Measurements from ENCODE around the gene DNHD1. TPM values are rescaled to one million over a fixed set of nuclear protein-coding genes. Genes with fewer than 3 reads are reported as not detected.

DNHD1 gene
- total RNA-seq, 1 experiment from 2014 or later: 13.9 TPM

DNA sequence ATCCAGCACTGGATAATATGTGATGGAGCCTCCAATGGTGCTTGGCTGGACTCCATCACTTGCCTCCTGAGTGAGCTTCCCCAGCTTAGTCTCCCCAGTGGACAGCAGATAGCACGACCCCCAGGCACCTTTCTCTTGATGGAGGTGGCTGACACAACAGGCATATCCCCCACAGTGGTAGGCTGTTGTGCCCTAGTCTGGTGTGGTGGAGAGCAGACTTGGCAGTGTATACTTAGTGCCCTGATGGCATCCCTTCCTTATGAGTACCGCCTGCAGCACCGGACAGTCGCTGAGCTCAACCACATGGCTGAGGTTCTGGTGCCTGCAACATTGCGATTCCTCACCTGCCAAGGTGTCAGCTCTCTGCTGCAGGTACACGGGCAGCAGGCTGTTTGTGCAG lies 50.1 kb downstream of the DNHD1 start:
- CTCF ChIA-PET: no interaction called here

DNA sequence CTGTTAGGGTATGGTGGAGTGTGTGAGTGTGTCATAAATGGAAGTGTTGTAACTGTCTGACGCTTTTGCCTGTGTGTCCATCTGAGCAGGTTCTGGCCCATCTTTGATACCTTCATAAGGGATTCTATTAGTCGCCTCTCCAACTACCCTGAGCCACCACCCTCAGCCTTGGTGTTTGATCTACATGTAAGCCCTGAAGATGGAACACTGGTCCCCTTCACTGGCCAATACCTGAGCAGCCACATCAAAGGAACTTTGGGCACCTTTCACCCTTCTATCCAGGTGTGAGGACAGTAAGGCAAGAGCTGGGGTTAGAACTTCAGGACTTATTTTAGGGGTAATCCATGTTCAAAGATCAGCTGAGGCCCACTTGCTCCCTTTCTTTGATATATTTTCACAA lies 51.0 kb downstream of the DNHD1 start:
- no peaks in the 10 kb centered on the region for H3K4me1 ChIP-seq (replicated peaks; ENCODE audit: insufficient read depth)
- no peaks in the 10 kb centered on the region for H3K36me3 ChIP-seq (ENCODE audit: low read depth)
- H3F3A ChIP-seq (ENCODE audit: insufficient read depth, low read depth): no peaks in the 10 kb centered on the region
- no peaks in the 10 kb centered on the region for H3K79me2 ChIP-seq (ENCODE audit: low read depth)
- POLR2A ChIA-PET (ENCODE audit: unreplicated experiment): no interaction called here
- H3K9me2 ChIP-seq (ENCODE audit: insufficient read depth): no peaks in the 10 kb centered on the region
- H3K27me3 ChIP-seq (ENCODE audit: insufficient read depth, low read depth): no peaks in the 10 kb centered on the region
- H3K9me3 ChIP-seq (ENCODE audit: insufficient read depth, low read depth): no peaks in the 10 kb centered on the region
- CTCF ChIA-PET: no interaction called here
- intact Hi-C loops (cut with micrococcal nuclease; ENCODE audit: unreplicated experiment): no loop called here
- no peak for TF ChIP-seq EZH2 (IDR thresholded peaks at IDR 0.05; ENCODE audit: low read depth)
- TF ChIP-seq, protein P1, sequence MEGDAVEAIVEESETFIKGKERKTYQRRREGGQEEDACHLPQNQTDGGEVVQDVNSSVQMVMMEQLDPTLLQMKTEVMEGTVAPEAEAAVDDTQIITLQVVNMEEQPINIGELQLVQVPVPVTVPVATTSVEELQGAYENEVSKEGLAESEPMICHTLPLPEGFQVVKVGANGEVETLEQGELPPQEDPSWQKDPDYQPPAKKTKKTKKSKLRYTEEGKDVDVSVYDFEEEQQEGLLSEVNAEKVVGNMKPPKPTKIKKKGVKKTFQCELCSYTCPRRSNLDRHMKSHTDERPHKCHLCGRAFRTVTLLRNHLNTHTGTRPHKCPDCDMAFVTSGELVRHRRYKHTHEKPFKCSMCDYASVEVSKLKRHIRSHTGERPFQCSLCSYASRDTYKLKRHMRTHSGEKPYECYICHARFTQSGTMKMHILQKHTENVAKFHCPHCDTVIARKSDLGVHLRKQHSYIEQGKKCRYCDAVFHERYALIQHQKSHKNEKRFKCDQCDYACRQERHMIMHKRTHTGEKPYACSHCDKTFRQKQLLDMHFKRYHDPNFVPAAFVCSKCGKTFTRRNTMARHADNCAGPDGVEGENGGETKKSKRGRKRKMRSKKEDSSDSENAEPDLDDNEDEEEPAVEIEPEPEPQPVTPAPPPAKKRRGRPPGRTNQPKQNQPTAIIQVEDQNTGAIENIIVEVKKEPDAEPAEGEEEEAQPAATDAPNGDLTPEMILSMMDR (conservative IDR thresholded peaks at IDR 0.05): no peak
- H3K4me3 ChIP-seq: no peak overlapping the region
- no peak overlapping the region for H2AFZ ChIP-seq
- H4K20me1 ChIP-seq (ENCODE audit: insufficient read depth): no peaks in the 10 kb centered on the region
- no TSS peak for BruUV-seq (replicated peaks)
- DNase-seq: no peak
- no peak overlapping the region for H3K27ac ChIP-seq
- H3K4me2 ChIP-seq: no peak overlapping the region

More for the DNA sequence above, 50.1 kb downstream of the DNHD1 start:
- intact Hi-C loops (cut with micrococcal nuclease; ENCODE audit: unreplicated experiment): no loop called here
- H3K9me3 ChIP-seq (ENCODE audit: insufficient read depth, low read depth): no peaks in the 10 kb centered on the region
- H3K4me2 ChIP-seq: no peak overlapping the region
- H4K20me1 ChIP-seq (ENCODE audit: insufficient read depth): no peaks in the 10 kb centered on the region
- H3K27me3 ChIP-seq (ENCODE audit: insufficient read depth, low read depth): no peaks in the 10 kb centered on the region
- no peaks in the 10 kb centered on the region for H3F3A ChIP-seq (ENCODE audit: insufficient read depth, low read depth)
- H2AFZ ChIP-seq: no peak overlapping the region
- H3K4me1 ChIP-seq (replicated peaks; ENCODE audit: insufficient read depth): no peaks in the 10 kb centered on the region
- no peaks in the 10 kb centered on the region for H3K9me2 ChIP-seq (ENCODE audit: insufficient read depth)
- no peaks in the 10 kb centered on the region for H3K36me3 ChIP-seq (ENCODE audit: low read depth)
- no peak overlapping the region for H3K27ac ChIP-seq
- POLR2A ChIA-PET (ENCODE audit: unreplicated experiment): no interaction called here
- no peaks in the 10 kb centered on the region for H3K79me2 ChIP-seq (ENCODE audit: low read depth)
- H3K4me3 ChIP-seq: no peak overlapping the region
- DNase-seq: no peak
- no TSS peak for BruUV-seq (replicated peaks)
- TF ChIP-seq, protein P1 (conservative IDR thresholded peaks at IDR 0.05): no peak

DNA sequence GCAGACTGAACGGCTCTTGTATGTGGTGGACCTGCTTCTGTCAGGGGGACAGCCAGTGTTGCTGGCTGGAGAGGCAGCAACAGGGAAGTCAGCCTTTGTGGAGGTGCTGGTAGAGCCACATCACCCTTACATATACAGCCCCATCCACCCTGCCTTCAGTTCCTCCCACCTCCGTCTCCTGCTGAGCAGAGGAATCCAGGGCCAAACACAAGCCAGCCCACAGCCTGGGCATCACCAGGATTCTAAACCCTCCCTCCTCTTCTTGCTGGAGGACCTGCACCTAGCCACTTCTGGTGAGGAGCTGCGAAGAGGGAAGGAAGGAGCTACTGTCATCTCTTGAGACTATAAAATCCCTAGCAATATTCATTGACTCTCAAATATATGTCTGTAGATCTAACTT lies 51.6 kb downstream of the DNHD1 start:
- ChIA-PET CTCF (no interaction called here), POLR2A (ENCODE audit: unreplicated experiment) (no interaction called here)
- intact Hi-C loops (cut with micrococcal nuclease; ENCODE audit: unreplicated experiment): no loop called here
- Histone ChIP-seq H3K4me1 (replicated peaks; ENCODE audit: insufficient read depth) (no peaks in the 10 kb centered on the region), H4K20me1 (ENCODE audit: insufficient read depth) (no peaks in the 10 kb centered on the region), H3K4me3 (no peak overlapping the region), H2AFZ (no peak overlapping the region), H3K9me2 (ENCODE audit: insufficient read depth) (no peaks in the 10 kb centered on the region), H3K27ac (no peak overlapping the region), H3K79me2 (ENCODE audit: low read depth) (no peaks in the 10 kb centered on the region), H3K4me2 (no peak overlapping the region), H3K36me3 (ENCODE audit: low read depth) (no peaks in the 10 kb centered on the region), H3F3A (ENCODE audit: insufficient read depth, low read depth) (no peaks in the 10 kb centered on the region), H3K27me3 (ENCODE audit: insufficient read depth, low read depth) (no peaks in the 10 kb centered on the region), H3K9me3 (ENCODE audit: insufficient read depth, low read depth) (no peaks in the 10 kb centered on the region)
- no peak for DNase-seq
- BruUV-seq (replicated peaks): no TSS peak
- TF ChIP-seq, protein P1 (conservative IDR thresholded peaks at IDR 0.05): no peak
- TF ChIP-seq EZH2 (IDR thresholded peaks at IDR 0.05; ENCODE audit: low read depth): no peak

Measured in PC-9 (cell line).